Measurements from ENCODE around the gene KRTAP9-1.

The KRTAP9-1 gene

DNA sequence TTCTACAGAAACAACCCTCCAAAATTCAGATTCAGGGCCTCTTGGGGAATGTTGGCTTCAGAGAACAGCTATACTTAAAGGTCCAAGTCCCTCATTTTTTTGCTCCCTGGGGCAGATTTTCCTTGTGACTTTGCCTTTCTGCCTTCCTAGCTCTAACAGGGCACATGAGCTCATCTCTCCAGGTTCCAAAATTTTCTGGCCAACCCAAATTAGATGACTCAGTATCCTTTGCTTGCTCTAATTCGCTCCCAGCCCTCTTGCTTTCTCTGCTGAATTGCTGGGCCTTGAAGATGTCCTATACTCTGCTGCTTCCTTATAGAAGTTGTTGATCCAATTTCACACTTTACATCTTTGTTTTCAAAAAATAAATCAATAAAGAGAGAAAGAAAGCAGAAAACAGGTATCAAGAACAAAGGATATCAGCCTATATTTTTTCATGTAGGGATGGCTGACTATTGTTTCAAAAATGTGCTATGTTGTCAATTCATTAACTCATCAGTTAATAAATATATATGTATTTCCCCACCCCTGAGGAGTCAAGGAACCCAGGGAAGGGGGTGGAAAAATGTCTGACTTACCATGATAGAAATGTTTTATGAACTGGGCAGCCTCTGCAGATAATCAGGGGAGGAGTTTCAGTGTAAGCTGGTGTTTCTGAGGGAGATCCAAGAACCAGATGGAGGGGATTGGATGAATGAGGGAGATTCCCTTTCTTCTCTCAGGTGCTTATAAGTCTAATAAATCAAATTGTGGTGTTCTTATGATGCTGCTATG is 10.7 kb upstream of the KRTAP9-1 start:
- no peaks in the 10 kb centered on the region for H3K36me3 ChIP-seq (ENCODE audit: control insufficient read depth in 1 of 2, insufficient read depth in 2 of 2, low read depth in 1 of 2, low read length in 2 of 2)
- peaks cover 4% of the 10 kb centered on the region for H3K4me1 ChIP-seq (ENCODE audit: control insufficient read depth, insufficient read depth, low read depth, low read length)
- no peak overlapping the region for H2BK120ac ChIP-seq (ENCODE audit: low read depth, low read length)
- no peak overlapping the region for H2BK15ac ChIP-seq (ENCODE audit: low read depth, poor library complexity, severe bottlenecking)
- H3K4ac ChIP-seq (ENCODE audit: low read depth in 1 of 2, low read length in 2 of 2): no peak overlapping the region
- no peak overlapping the region for H2AK5ac ChIP-seq (ENCODE audit: low read length, severe bottlenecking)
- H4K91ac ChIP-seq (ENCODE audit: low read length): no peak overlapping the region
- peak overlapping the region; percentile 44 for H3K27ac ChIP-seq (ENCODE audit: low read length, poor library complexity, severe bottlenecking)
- no peaks in the 10 kb centered on the region for H3K27me3 ChIP-seq (ENCODE audit: control insufficient read depth in 1 of 2, insufficient read depth in 1 of 2, low read length in 2 of 2)
- peak overlapping the region; percentile 83 for H3K9ac ChIP-seq (ENCODE audit: low read length)
- 86% methylated on average over 1 of the region's 1 CpG for WGBS
- H3K4me3 ChIP-seq (ENCODE audit: insufficient read depth in 1 of 2, low read depth in 1 of 2, low read length in 2 of 2): no peak overlapping the region
- no peak overlapping the region for H3K14ac ChIP-seq (ENCODE audit: low read length in 2 of 2)
- H3K79me1 ChIP-seq (replicated peaks; ENCODE audit: low read length, poor library complexity, severe bottlenecking): no peaks in the 10 kb centered on the region
- no peak overlapping the region for H3K23ac ChIP-seq (ENCODE audit: low read length in 2 of 2)
- no peak overlapping the region for H3K4me2 ChIP-seq (ENCODE audit: low read length, poor library complexity, severe bottlenecking)
- no peaks in the 10 kb centered on the region for H3K9me3 ChIP-seq (ENCODE audit: control insufficient read depth, low read length)
- no peak overlapping the region for H2BK5ac ChIP-seq (ENCODE audit: low read depth, low read length, poor library complexity, severe bottlenecking)
- no peak overlapping the region for H2AFZ ChIP-seq (ENCODE audit: low read depth, low read length)
- H4K8ac ChIP-seq (ENCODE audit: low read length): no peak overlapping the region
- H2BK12ac ChIP-seq (ENCODE audit: low read length in 2 of 2): no peak overlapping the region
- DNase-seq: no peak
- H3K18ac ChIP-seq (ENCODE audit: low read depth in 1 of 2, low read length in 2 of 2): no peak overlapping the region

- H3K9ac ChIP-seq (ENCODE audit: low read length): no peak within 1 kb of the TSS
- H4K8ac ChIP-seq (ENCODE audit: low read length): no peak within 1 kb of the TSS
- DNase-seq: no peak
- no peak within 1 kb of the TSS for H3K4ac ChIP-seq (ENCODE audit: low read depth in 1 of 2, low read length in 2 of 2)
- H3K23ac ChIP-seq (ENCODE audit: low read length in 2 of 2): no peak within 1 kb of the TSS
- H3K9me3 ChIP-seq (ENCODE audit: control insufficient read depth, low read length): no peaks in the 10 kb centered on the region
- H2BK120ac ChIP-seq (ENCODE audit: low read depth, low read length): no peak within 1 kb of the TSS
- no peak within 1 kb of the TSS for H4K91ac ChIP-seq (ENCODE audit: low read length)
- no peak within 1 kb of the TSS for H3K27ac ChIP-seq (ENCODE audit: low read length, poor library complexity, severe bottlenecking)
- no peak within 1 kb of the TSS for H2AFZ ChIP-seq (ENCODE audit: low read depth, low read length)
- H3K4me2 ChIP-seq (ENCODE audit: low read length, poor library complexity, severe bottlenecking): no peak within 1 kb of the TSS
- H2AK5ac ChIP-seq (ENCODE audit: low read length, severe bottlenecking): no peak within 1 kb of the TSS
- H3K18ac ChIP-seq (ENCODE audit: low read depth in 1 of 2, low read length in 2 of 2): no peak within 1 kb of the TSS
- WGBS: 87% methylated on average over 8 of the region's 9 CpGs
- H3K4me1 ChIP-seq (ENCODE audit: control insufficient read depth, insufficient read depth, low read depth, low read length): peaks cover under 1% of the 10 kb centered on the region
- no peaks in the 10 kb centered on the region for H3K79me1 ChIP-seq (replicated peaks; ENCODE audit: low read length, poor library complexity, severe bottlenecking)
- no peak within 1 kb of the TSS for H3K4me3 ChIP-seq (ENCODE audit: insufficient read depth in 1 of 2, low read depth in 1 of 2, low read length in 2 of 2)
- H3K14ac ChIP-seq (ENCODE audit: low read length in 2 of 2): no peak within 1 kb of the TSS
- no peak within 1 kb of the TSS for H2BK5ac ChIP-seq (ENCODE audit: low read depth, low read length, poor library complexity, severe bottlenecking)
- H2BK15ac ChIP-seq (ENCODE audit: low read depth, poor library complexity, severe bottlenecking): no peak within 1 kb of the TSS
- H3K36me3 ChIP-seq (ENCODE audit: control insufficient read depth in 1 of 2, insufficient read depth in 2 of 2, low read depth in 1 of 2, low read length in 2 of 2): no peaks in the 10 kb centered on the region
- no peak within 1 kb of the TSS for H2BK12ac ChIP-seq (ENCODE audit: low read length in 2 of 2)
- no peaks in the 10 kb centered on the region for H3K27me3 ChIP-seq (ENCODE audit: control insufficient read depth in 1 of 2, insufficient read depth in 1 of 2, low read length in 2 of 2)
Observed at GRCh38 chr17:41184480-41184961, 5.2 kb upstream of the KRTAP9-1 start, which contains the start of gene KRTAP4-1. KRTAP4-1 (minus strand) TSS chr17:41184911; CDS start chr17:41184854, 57 bp downstream.

DNA sequence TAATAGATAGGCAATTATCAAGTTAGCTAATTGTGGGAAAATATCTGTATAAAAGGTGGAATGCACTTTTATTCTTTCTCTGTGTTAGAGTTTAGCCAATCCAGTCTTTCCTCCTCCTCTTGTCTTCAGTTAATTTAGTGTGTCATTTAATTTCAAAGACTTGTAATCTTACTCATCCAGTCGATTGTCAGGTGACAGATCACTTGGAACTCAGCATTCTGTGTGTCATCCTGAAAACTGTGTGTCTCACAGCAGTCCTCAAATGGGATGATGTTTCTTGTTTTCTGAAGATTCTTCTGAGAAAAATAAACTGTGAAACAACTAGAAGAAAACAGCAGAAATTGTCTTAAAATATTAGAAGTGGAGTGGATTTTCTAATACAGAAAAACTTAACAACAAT is 4.7 kb upstream of the KRTAP9-1 start:
- no peak overlapping the region for H3K18ac ChIP-seq (ENCODE audit: low read depth in 1 of 2, low read length in 2 of 2)
- H3K23ac ChIP-seq (ENCODE audit: low read length in 2 of 2): no peak overlapping the region
- no peak overlapping the region for H2AFZ ChIP-seq (ENCODE audit: low read depth, low read length)
- no peaks in the 10 kb centered on the region for H3K79me1 ChIP-seq (replicated peaks; ENCODE audit: low read length, poor library complexity, severe bottlenecking)
- H3K9ac ChIP-seq (ENCODE audit: low read length): no peak overlapping the region
- no peak overlapping the region for H3K4me3 ChIP-seq (ENCODE audit: insufficient read depth in 1 of 2, low read depth in 1 of 2, low read length in 2 of 2)
- no peak overlapping the region for H2BK5ac ChIP-seq (ENCODE audit: low read depth, low read length, poor library complexity, severe bottlenecking)
- DNase-seq: no peak
- H2BK12ac ChIP-seq (ENCODE audit: low read length in 2 of 2): no peak overlapping the region
- H3K4me1 ChIP-seq (ENCODE audit: control insufficient read depth, insufficient read depth, low read depth, low read length): peaks cover 2% of the 10 kb centered on the region
- H3K9me3 ChIP-seq (ENCODE audit: control insufficient read depth, low read length): no peaks in the 10 kb centered on the region
- 55% methylated on average over 1 of the region's 1 CpG for WGBS
- H4K91ac ChIP-seq (ENCODE audit: low read length): no peak overlapping the region
- H3K14ac ChIP-seq (ENCODE audit: low read length in 2 of 2): no peak overlapping the region
- H3K27ac ChIP-seq (ENCODE audit: low read length, poor library complexity, severe bottlenecking): no peak overlapping the region
- no peak overlapping the region for H3K4me2 ChIP-seq (ENCODE audit: low read length, poor library complexity, severe bottlenecking)
- no peak overlapping the region for H4K8ac ChIP-seq (ENCODE audit: low read length)
- no peak overlapping the region for H2BK15ac ChIP-seq (ENCODE audit: low read depth, poor library complexity, severe bottlenecking)
- H2BK120ac ChIP-seq (ENCODE audit: low read depth, low read length): no peak overlapping the region
- no peaks in the 10 kb centered on the region for H3K27me3 ChIP-seq (ENCODE audit: control insufficient read depth in 1 of 2, insufficient read depth in 1 of 2, low read length in 2 of 2)
- H3K4ac ChIP-seq (ENCODE audit: low read depth in 1 of 2, low read length in 2 of 2): no peak overlapping the region
- H2AK5ac ChIP-seq (ENCODE audit: low read length, severe bottlenecking): no peak overlapping the region
- no peaks in the 10 kb centered on the region for H3K36me3 ChIP-seq (ENCODE audit: control insufficient read depth in 1 of 2, insufficient read depth in 2 of 2, low read depth in 1 of 2, low read length in 2 of 2)

DNA sequence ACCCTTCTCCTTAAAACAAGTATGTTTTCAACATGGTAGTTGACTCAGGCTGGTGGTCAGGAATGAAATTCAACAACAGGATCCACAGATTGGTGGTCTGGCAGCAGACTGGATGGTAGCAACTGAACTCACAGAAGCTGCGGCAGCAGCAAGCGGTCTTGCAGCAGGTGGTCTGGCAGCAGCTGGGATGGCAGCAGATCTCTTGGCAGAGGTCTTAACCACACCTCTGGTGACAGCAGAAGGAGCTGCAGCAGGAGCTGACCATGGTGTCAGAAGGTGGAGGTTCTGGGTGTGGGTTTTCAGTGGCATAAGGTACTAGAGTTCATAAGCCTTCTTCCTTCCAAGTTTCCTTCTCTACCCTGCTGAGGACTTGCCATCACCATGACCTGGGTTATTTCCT is 2.8 kb upstream of the KRTAP9-1 start:
- H3K4ac ChIP-seq (ENCODE audit: low read depth in 1 of 2, low read length in 2 of 2): no peak overlapping the region
- no peak overlapping the region for H2AFZ ChIP-seq (ENCODE audit: low read depth, low read length)
- no peak overlapping the region for H3K4me2 ChIP-seq (ENCODE audit: low read length, poor library complexity, severe bottlenecking)
- no peak overlapping the region for H2BK5ac ChIP-seq (ENCODE audit: low read depth, low read length, poor library complexity, severe bottlenecking)
- WGBS: 93% methylated on average over 2 of the region's 2 CpGs
- no peaks in the 10 kb centered on the region for H3K9me3 ChIP-seq (ENCODE audit: control insufficient read depth, low read length)
- H2BK120ac ChIP-seq (ENCODE audit: low read depth, low read length): no peak overlapping the region
- no peak overlapping the region for H3K23ac ChIP-seq (ENCODE audit: low read length in 2 of 2)
- H3K27me3 ChIP-seq (ENCODE audit: control insufficient read depth in 1 of 2, insufficient read depth in 1 of 2, low read length in 2 of 2): no peaks in the 10 kb centered on the region
- H3K36me3 ChIP-seq (ENCODE audit: control insufficient read depth in 1 of 2, insufficient read depth in 2 of 2, low read depth in 1 of 2, low read length in 2 of 2): no peaks in the 10 kb centered on the region
- H2AK5ac ChIP-seq (ENCODE audit: low read length, severe bottlenecking): no peak overlapping the region
- H3K27ac ChIP-seq (ENCODE audit: low read length, poor library complexity, severe bottlenecking): no peak overlapping the region
- no peak overlapping the region for H4K8ac ChIP-seq (ENCODE audit: low read length)
- H3K18ac ChIP-seq (ENCODE audit: low read depth in 1 of 2, low read length in 2 of 2): no peak overlapping the region
- H4K91ac ChIP-seq (ENCODE audit: low read length): no peak overlapping the region
- no peak overlapping the region for H3K9ac ChIP-seq (ENCODE audit: low read length)
- H3K4me1 ChIP-seq (ENCODE audit: control insufficient read depth, insufficient read depth, low read depth, low read length): peaks cover 6% of the 10 kb centered on the region
- no peak overlapping the region for H3K14ac ChIP-seq (ENCODE audit: low read length in 2 of 2)
- no peaks in the 10 kb centered on the region for H3K79me1 ChIP-seq (replicated peaks; ENCODE audit: low read length, poor library complexity, severe bottlenecking)
- DNase-seq: no peak
- H3K4me3 ChIP-seq (ENCODE audit: insufficient read depth in 1 of 2, low read depth in 1 of 2, low read length in 2 of 2): no peak overlapping the region
- no peak overlapping the region for H2BK15ac ChIP-seq (ENCODE audit: low read depth, poor library complexity, severe bottlenecking)
- no peak overlapping the region for H2BK12ac ChIP-seq (ENCODE audit: low read length in 2 of 2)

All from mesenchymal stem cell (in vitro differentiated cells and primary cell).